ENCODE data around the gene SLC25A25. TPM values are rescaled to one million over a fixed set of nuclear protein-coding genes. Genes with fewer than 3 reads are reported as not detected.

Gene SLC25A25
- total and polyA plus RNA-seq, 9 of the 15 experiments (the other 6 are each of a cell fraction or from before 2014, with no cell fraction given): 0.07 to 35.9 (median 23.2) TPM

DNA sequence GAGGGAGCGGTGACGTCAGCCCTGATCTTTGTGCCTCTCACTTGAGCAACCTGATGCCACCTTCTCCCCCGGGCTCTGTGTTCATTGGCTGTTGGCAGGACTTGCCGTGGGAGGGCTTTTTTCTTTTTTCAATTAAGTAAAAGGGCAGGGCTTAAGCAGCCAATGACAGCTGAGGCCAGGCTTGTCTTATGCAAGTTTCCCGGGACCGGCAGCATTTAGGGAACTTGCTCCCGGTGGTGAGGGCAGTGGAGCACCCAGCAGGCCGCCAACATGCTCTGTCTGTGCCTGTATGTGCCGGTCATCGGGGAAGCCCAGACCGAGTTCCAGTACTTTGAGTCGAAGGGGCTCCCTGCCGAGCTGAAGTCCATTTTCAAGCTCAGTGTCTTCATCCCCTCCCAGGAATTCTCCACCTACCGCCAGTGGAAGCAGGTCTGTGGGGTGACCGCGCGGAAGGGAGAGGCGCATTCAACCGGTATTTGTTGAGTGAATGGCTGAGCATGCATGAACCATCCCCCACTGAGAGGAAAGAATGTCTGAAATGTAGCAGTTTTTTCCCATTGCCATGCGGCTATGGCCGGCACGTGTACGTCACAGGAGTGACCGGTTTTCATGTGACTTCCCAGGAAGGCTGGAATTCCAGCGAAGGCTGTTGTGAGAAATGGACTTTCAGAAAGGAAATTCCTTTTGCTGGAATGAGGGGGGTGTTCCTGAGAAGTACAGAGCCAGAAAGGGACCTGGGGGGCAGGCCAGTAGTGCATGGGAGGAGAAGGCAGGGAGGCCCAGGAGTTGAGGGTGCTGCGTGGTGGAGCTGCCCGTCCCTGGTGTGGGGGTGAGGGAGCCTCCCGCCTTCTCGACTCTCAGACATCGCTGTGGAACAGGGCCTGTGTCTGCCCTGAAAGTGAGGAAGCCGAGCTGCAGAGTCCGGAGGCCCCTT is 30.5 kb downstream of the SLC25A25 start (continued):
- TF ChIP-seq, protein P1, sequence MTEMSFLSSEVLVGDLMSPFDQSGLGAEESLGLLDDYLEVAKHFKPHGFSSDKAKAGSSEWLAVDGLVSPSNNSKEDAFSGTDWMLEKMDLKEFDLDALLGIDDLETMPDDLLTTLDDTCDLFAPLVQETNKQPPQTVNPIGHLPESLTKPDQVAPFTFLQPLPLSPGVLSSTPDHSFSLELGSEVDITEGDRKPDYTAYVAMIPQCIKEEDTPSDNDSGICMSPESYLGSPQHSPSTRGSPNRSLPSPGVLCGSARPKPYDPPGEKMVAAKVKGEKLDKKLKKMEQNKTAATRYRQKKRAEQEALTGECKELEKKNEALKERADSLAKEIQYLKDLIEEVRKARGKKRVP (CRISPR knock-in tag; IDR thresholded peaks at IDR 0.05): no peak
- TF ChIP-seq ZNF740 (CRISPR knock-in tag; IDR thresholded peaks at IDR 0.05) (peak; percentile 65), ZNF740 (tag; IDR thresholded peaks at IDR 0.05) (no peak), RUNX1 (IDR thresholded peaks at IDR 0.05; ENCODE audit: low read depth) (no peak), HDGF (IDR thresholded peaks at IDR 0.05) (0 out of 2 replicates have a peak, but pooled peaks have one; percentile 22), FOXK2 (conservative IDR thresholded peaks at IDR 0.05 in 1 of 2, IDR thresholded peaks at IDR 0.05 in 1 of 2; ENCODE audit: low read depth in 2 of 2) (no peak), MYBL2 (IDR thresholded peaks at IDR 0.05; ENCODE audit: low read depth) (no peak), MYBL2 (CRISPR knock-in tag; IDR thresholded peaks at IDR 0.05; ENCODE audit: borderline replicate concordance) (no peak), XRCC3 (IDR thresholded peaks at IDR 0.05) (no peak), KLF16 (IDR thresholded peaks at IDR 0.05) (no peak), KDM4B (IDR thresholded peaks at IDR 0.05; ENCODE audit: borderline replicate concordance in 2 of 2, low read depth in 1 of 2) (no peak), ZKSCAN1 (IDR thresholded peaks at IDR 0.05; ENCODE audit: low read depth, low read length) (no peak), CEBPG (CRISPR knock-in tag; IDR thresholded peaks at IDR 0.05) (peak; percentile 44; the same call in 1 of the 2 replicates), CEBPG (tag; conservative IDR thresholded peaks at IDR 0.05 in 1 of 2, IDR thresholded peaks at IDR 0.05 in 1 of 2) (peak; percentile 61 to 75), ZFX (CRISPR knock-in tag; IDR thresholded peaks at IDR 0.05) (peak; percentile 50; the same call in 1 of the 2 replicates), ZNF197 (CRISPR knock-in tag; IDR thresholded peaks at IDR 0.05; ENCODE audit: low read depth) (no peak), MEIS2 (IDR thresholded peaks at IDR 0.05; ENCODE audit: partially characterized antibody) (no peak), ZNF76 (CRISPR knock-in tag; IDR thresholded peaks at IDR 0.05; ENCODE audit: borderline replicate concordance) (no peak), PCBP1 (IDR thresholded peaks at IDR 0.05; ENCODE audit: low read depth, low read length, poor library complexity, severe bottlenecking) (no peak), ETV1 (tag; conservative IDR thresholded peaks at IDR 0.05; ENCODE audit: low read depth) (no peak), ZNF133 (CRISPR knock-in tag; IDR thresholded peaks at IDR 0.05) (no peak)
- TF ChIP-seq, protein P2, sequence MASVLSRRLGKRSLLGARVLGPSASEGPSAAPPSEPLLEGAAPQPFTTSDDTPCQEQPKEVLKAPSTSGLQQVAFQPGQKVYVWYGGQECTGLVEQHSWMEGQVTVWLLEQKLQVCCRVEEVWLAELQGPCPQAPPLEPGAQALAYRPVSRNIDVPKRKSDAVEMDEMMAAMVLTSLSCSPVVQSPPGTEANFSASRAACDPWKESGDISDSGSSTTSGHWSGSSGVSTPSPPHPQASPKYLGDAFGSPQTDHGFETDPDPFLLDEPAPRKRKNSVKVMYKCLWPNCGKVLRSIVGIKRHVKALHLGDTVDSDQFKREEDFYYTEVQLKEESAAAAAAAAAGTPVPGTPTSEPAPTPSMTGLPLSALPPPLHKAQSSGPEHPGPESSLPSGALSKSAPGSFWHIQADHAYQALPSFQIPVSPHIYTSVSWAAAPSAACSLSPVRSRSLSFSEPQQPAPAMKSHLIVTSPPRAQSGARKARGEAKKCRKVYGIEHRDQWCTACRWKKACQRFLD (CRISPR knock-in tag; IDR thresholded peaks at IDR 0.05): no peak; the same call in 1 of the 2 replicates
